COLO668 (cell line): Measurements from ENCODE around the gene PLEKHG1.

Experiments used
- DNase-seq: peaks from one replicate; lab custom pipeline; 2025; ENCODE audit not compliant: unreplicated experiment; lab: John Stamatoyannopoulos, UW

The PLEKHG1 gene

GRCh38 chr6:150617496-150618460, 18.1 kb downstream of the PLEKHG1 start:
- DNase-seq, result peak; percentile 26

- DNase-seq, result no peak
These were observed 19.6 kb downstream of the PLEKHG1 start for GRCh38 chr6:150619275-150619674.

- no peak for DNase-seq
These were observed 20.6 kb downstream of the PLEKHG1 start for GRCh38 chr6:150620244-150620643.

- DNase-seq, result no peak
These were observed 21.1 kb downstream of the PLEKHG1 start for GRCh38 chr6:150620763-150621162.

- no peak for DNase-seq
These were observed 22.8 kb downstream of the PLEKHG1 start for GRCh38 chr6:150622476-150622875.

- DNase-seq, result peak; percentile 32
These were observed 23.5 kb downstream of the PLEKHG1 start for GRCh38 chr6:150622941-150623874.

GRCh38 chr6:150624191-150624590, 24.5 kb downstream of the PLEKHG1 start:
- DNase-seq, result no peak

- DNase-seq, result no peak
These were observed 26.2 kb downstream of the PLEKHG1 start for GRCh38 chr6:150625927-150626326.

- no peak for DNase-seq
These were observed 27.5 kb downstream of the PLEKHG1 start for GRCh38 chr6:150627154-150627553.

- no peak for DNase-seq
These were observed 27.9 kb downstream of the PLEKHG1 start for GRCh38 chr6:150627585-150628025.

GRCh38 chr6:150628908-150629307, 29.2 kb downstream of the PLEKHG1 start:
- no peak for DNase-seq

- no peak for DNase-seq
These were observed 31.7 kb downstream of the PLEKHG1 start for GRCh38 chr6:150631283-150631983.

- no peak for DNase-seq
These were observed 32.4 kb downstream of the PLEKHG1 start for GRCh38 chr6:150631984-150632642.

GRCh38 chr6:150632785-150633485, 33.2 kb downstream of the PLEKHG1 start:
- DNase-seq, result no peak

- DNase-seq, result no peak
These were observed 33.8 kb downstream of the PLEKHG1 start for GRCh38 chr6:150633486-150633834.

- no peak for DNase-seq
These were observed 34.7 kb downstream of the PLEKHG1 start for GRCh38 chr6:150634176-150634963.

- no peak for DNase-seq
These were observed 35.2 kb downstream of the PLEKHG1 start for GRCh38 chr6:150634964-150635292.

- no peak for DNase-seq
These were observed 36.3 kb downstream of the PLEKHG1 start for GRCh38 chr6:150635906-150636514.

- DNase-seq, result no peak
These were observed 37.1 kb downstream of the PLEKHG1 start for GRCh38 chr6:150636808-150637207.
